ENCODE data around the gene SLC16A4. TPM values are rescaled to one million over a fixed set of nuclear protein-coding genes. Genes with fewer than 3 reads are reported as not detected.

The SLC16A4 gene
- total RNA-seq, 1 donor from 2014 or later: 9.6 TPM

GRCh38 chr1:110328274-110328673, 62.6 kb downstream of the SLC16A4 start:
- H3K27ac ChIP-seq: no peak overlapping the region
- H3K9me3 ChIP-seq: no peaks in the 10 kb centered on the region
- no peak for TF ChIP-seq CTCF (IDR thresholded peaks at IDR 0.05)
- no peaks in the 10 kb centered on the region for H3K27me3 ChIP-seq (ENCODE audit: low read depth)
- intact Hi-C loops (cut with DNase I): no loop called here
- H3K4me3 ChIP-seq: no peak overlapping the region
- H3K36me3 ChIP-seq: no peaks in the 10 kb centered on the region
- DNase-seq (no peak), ATAC-seq (no peak)
- H3K4me1 ChIP-seq: no peaks in the 10 kb centered on the region

- Histone ChIP-seq H3K4me3 (no peak overlapping the region), H3K36me3 (no peaks in the 10 kb centered on the region), H3K27ac (no peak overlapping the region), H3K27me3 (ENCODE audit: low read depth) (no peaks in the 10 kb centered on the region), H3K4me1 (no peaks in the 10 kb centered on the region), H3K9me3 (no peaks in the 10 kb centered on the region)
- intact Hi-C loops (cut with DNase I): no loop called here
- DNase-seq (no peak), ATAC-seq (no peak)
- no peak for TF ChIP-seq CTCF (IDR thresholded peaks at IDR 0.05)
Measured at GRCh38 chr1:110326826-110327225, 64.0 kb downstream of the SLC16A4 start.

- TF ChIP-seq CTCF (IDR thresholded peaks at IDR 0.05): no peak
- Histone ChIP-seq H3K4me3 (no peak overlapping the region), H3K36me3 (no peaks in the 10 kb centered on the region), H3K4me1 (no peaks in the 10 kb centered on the region), H3K9me3 (no peaks in the 10 kb centered on the region), H3K27ac (no peak overlapping the region), H3K27me3 (ENCODE audit: low read depth) (no peaks in the 10 kb centered on the region)
- ATAC-seq (no peak), DNase-seq (no peak)
- intact Hi-C loops (cut with DNase I): no loop called here
Measured at GRCh38 chr1:110324667-110325066, 66.2 kb downstream of the SLC16A4 start.

GRCh38 chr1:110321846-110322245, 69.0 kb downstream of the SLC16A4 start:
- DNase-seq (no peak), ATAC-seq (no peak)
- H3K27ac ChIP-seq: no peak overlapping the region
- no peaks in the 10 kb centered on the region for H3K36me3 ChIP-seq
- no peaks in the 10 kb centered on the region for H3K9me3 ChIP-seq
- intact Hi-C loops (cut with DNase I): no loop called here
- no peaks in the 10 kb centered on the region for H3K27me3 ChIP-seq (ENCODE audit: low read depth)
- H3K4me3 ChIP-seq: no peak overlapping the region
- TF ChIP-seq CTCF (IDR thresholded peaks at IDR 0.05): no peak
- no peaks in the 10 kb centered on the region for H3K4me1 ChIP-seq

GRCh38 chr1:110321045-110321444, 69.8 kb downstream of the SLC16A4 start:
- Histone ChIP-seq H3K4me3 (no peak overlapping the region), H3K27me3 (ENCODE audit: low read depth) (no peaks in the 10 kb centered on the region), H3K27ac (no peak overlapping the region), H3K36me3 (no peaks in the 10 kb centered on the region), H3K9me3 (no peaks in the 10 kb centered on the region), H3K4me1 (no peaks in the 10 kb centered on the region)
- intact Hi-C loops (cut with DNase I): no loop called here
- DNase-seq: no peak
- no peak for TF ChIP-seq CTCF (IDR thresholded peaks at IDR 0.05)
- no peak for ATAC-seq

GRCh38 chr1:110320168-110320518, 70.7 kb downstream of the SLC16A4 start:
- DNase-seq (no peak), ATAC-seq (no peak)
- Histone ChIP-seq H3K4me3 (no peak overlapping the region), H3K9me3 (no peaks in the 10 kb centered on the region), H3K27ac (no peak overlapping the region), H3K36me3 (no peaks in the 10 kb centered on the region), H3K27me3 (ENCODE audit: low read depth) (no peaks in the 10 kb centered on the region), H3K4me1 (no peaks in the 10 kb centered on the region)
- no peak for TF ChIP-seq CTCF (IDR thresholded peaks at IDR 0.05)
- intact Hi-C loops (cut with DNase I): no loop called here

Data from lower lobe of right lung (tissue), 2 donors.